ENCODE results near the gene PLA2G12A.

Gene PLA2G12A

DNA sequence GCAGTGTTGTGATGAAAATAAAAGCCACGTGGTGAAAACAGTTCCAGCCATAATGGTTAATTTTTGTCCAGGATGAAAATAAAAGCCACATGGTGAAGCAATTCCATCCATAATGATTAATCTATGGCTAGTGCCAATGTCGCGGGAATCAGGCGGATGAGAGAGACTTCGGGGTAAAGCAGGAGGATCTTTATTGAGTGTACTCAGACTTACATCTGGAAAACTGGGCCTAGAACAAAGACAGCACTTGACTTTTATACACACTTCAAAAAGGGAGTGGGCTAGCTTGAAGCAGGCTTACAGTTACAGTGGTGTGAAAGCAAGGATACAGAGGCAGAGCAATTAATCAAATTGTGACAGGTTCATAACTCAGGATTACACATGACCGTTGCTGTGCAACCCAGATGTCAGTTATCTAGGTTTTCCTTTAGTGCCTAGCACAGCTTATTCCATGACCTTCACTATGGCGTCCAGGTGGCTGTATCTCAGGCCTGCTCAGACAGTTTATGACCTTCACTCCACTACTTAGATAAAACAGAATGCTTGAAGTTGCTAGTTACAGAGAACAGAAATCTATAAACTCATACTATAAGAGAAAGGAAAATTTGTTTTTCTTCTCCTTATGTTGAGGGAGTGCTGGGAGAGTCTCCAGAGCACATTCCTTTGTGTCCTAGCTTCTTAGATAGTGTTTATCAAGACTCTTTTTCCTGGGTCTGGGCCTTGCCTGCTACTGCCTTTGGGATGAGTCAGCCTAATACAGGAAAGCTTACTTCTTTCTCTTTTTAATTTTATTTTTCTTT, 5.9 kb upstream of the PLA2G12A start:
- H3K36me3 ChIP-seq (replicated peaks; ENCODE audit: insufficient read depth, low read length) = no peaks in the 10 kb centered on the region
- H3K9ac ChIP-seq (ENCODE audit: low read length) = no peak overlapping the region
- no peaks in the 10 kb centered on the region for H3K4me1 ChIP-seq (ENCODE audit: low read length)
- no peak overlapping the region for H2AFZ ChIP-seq (ENCODE audit: low read length)
- TF ChIP-seq EZH2phosphoT487 (IDR thresholded peaks at IDR 0.05; ENCODE audit: low read length) = no peak
- TF ChIP-seq, protein P1, sequence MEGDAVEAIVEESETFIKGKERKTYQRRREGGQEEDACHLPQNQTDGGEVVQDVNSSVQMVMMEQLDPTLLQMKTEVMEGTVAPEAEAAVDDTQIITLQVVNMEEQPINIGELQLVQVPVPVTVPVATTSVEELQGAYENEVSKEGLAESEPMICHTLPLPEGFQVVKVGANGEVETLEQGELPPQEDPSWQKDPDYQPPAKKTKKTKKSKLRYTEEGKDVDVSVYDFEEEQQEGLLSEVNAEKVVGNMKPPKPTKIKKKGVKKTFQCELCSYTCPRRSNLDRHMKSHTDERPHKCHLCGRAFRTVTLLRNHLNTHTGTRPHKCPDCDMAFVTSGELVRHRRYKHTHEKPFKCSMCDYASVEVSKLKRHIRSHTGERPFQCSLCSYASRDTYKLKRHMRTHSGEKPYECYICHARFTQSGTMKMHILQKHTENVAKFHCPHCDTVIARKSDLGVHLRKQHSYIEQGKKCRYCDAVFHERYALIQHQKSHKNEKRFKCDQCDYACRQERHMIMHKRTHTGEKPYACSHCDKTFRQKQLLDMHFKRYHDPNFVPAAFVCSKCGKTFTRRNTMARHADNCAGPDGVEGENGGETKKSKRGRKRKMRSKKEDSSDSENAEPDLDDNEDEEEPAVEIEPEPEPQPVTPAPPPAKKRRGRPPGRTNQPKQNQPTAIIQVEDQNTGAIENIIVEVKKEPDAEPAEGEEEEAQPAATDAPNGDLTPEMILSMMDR (IDR thresholded peaks at IDR 0.05; ENCODE audit: low read length) = no peak
- TF ChIP-seq EZH2 (optimal IDR thresholded peaks at IDR 0.05; ENCODE audit: low read depth, low read length) = no peak
- no peak overlapping the region for H3K27ac ChIP-seq (ENCODE audit: low read length)
- H3F3A ChIP-seq (ENCODE audit: insufficient read depth, low read length) = no peaks in the 10 kb centered on the region
- H3K4me2 ChIP-seq (ENCODE audit: low read depth, low read length) = no peak overlapping the region
- H3K4me3 ChIP-seq (ENCODE audit: low read length) = no peak overlapping the region
- H4K20me1 ChIP-seq (ENCODE audit: insufficient read depth, low read length) = no peaks in the 10 kb centered on the region
- no peaks in the 10 kb centered on the region for H3K9me3 ChIP-seq (replicated peaks; ENCODE audit: insufficient read depth, low read length)
- no peak for DNase-seq
- H3K79me2 ChIP-seq (ENCODE audit: low read length) = no peaks in the 10 kb centered on the region
- no peaks in the 10 kb centered on the region for H3K27me3 ChIP-seq (replicated peaks; ENCODE audit: insufficient read depth, low read length)
- H3K9me2 ChIP-seq (replicated peaks; ENCODE audit: insufficient read depth, low read length) = no peaks in the 10 kb centered on the region

DNA sequence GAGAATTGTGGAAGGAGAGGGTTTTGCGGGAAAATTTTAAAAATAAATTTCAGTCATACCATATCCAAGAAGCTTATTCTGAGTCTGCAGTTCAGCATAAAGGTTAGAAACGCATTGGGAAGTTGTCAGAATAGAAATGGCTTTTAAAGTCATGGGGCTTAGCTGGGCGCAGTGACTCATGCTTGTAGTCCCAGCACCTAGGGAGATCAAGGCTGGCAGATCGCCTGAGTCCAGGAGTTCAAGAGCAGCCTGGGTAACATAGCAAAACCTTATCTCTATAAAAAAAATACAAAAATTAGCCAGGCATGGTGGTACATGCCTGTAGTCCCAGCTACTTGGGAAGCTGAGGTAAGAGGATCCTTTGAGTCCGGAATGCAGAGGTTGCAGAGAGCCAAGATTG, 3.9 kb upstream of the PLA2G12A start:
- H3K4me1 ChIP-seq (ENCODE audit: low read length) = 0 out of 2 replicates have a peak, but pooled peaks cover under 1% of the 10 kb centered on the region
- no peak overlapping the region for H3K27ac ChIP-seq (ENCODE audit: low read length)
- H3F3A ChIP-seq (ENCODE audit: insufficient read depth, low read length) = no peaks in the 10 kb centered on the region
- peaks cover 8% of the 10 kb centered on the region for H3K79me2 ChIP-seq (ENCODE audit: low read length)
- H3K27me3 ChIP-seq (replicated peaks; ENCODE audit: insufficient read depth, low read length) = no peaks in the 10 kb centered on the region
- H3K36me3 ChIP-seq (replicated peaks; ENCODE audit: insufficient read depth, low read length) = no peaks in the 10 kb centered on the region
- no peaks in the 10 kb centered on the region for H3K9me3 ChIP-seq (replicated peaks; ENCODE audit: insufficient read depth, low read length)
- no peak overlapping the region for H3K4me3 ChIP-seq (ENCODE audit: low read length)
- no peak overlapping the region for H3K4me2 ChIP-seq (ENCODE audit: low read depth, low read length)
- H3K9ac ChIP-seq (ENCODE audit: low read length) = no peak overlapping the region
- no peak for DNase-seq
- H3K9me2 ChIP-seq (replicated peaks; ENCODE audit: insufficient read depth, low read length) = no peaks in the 10 kb centered on the region
- no peaks in the 10 kb centered on the region for H4K20me1 ChIP-seq (ENCODE audit: insufficient read depth, low read length)
- TF ChIP-seq EZH2phosphoT487 (IDR thresholded peaks at IDR 0.05; ENCODE audit: low read length) (no peak), EZH2 (optimal IDR thresholded peaks at IDR 0.05; ENCODE audit: low read depth, low read length) (no peak)
- TF ChIP-seq, protein P1 (IDR thresholded peaks at IDR 0.05; ENCODE audit: low read length) = no peak
- no peak overlapping the region for H2AFZ ChIP-seq (ENCODE audit: low read length)

DNA sequence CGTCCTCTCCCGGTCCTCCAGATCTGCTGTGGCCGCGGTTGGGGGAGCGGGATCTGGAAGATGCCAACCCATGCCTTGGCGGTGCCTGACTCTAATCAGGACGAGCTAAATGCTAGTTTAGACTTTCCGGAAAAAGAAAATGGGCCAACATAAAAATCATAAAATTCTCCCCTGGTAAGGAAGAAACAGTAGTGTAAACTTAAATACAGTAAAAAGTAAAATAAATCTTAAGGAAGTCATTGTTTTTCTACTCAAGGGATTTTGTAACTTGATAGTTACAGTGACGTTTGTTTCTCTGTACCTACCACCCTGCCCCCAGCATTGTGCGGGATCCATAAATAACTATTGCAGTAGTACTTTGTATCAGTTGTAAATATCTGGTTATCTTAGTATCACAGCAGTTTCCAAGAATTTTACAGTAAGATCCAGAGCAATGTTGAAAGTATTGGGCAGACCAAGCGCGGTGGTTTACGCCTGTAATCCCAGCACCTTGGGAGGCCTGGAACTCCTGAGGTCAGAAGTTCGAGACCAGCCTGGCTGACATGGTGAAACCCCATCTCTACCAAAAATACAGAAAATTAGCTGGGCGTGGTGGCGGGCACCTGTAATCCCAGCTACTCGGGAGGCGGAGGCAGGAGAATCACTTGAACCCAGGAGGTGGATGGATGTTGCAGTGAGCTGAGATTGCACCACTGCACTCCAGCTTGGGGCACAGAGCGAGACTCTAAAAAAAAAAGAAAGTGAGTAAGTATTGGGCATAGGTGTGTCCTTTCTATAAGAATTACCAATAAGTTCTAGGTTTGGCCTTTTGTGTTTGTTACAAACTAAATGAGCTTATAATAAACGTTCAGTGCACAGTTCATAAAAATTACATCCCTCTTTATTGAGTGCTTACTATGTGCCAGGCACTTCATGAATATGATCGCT, 1.0 kb upstream of the PLA2G12A start:
- Histone ChIP-seq H3K27me3 (replicated peaks; ENCODE audit: insufficient read depth, low read length) (no peaks in the 10 kb centered on the region), H3K9me2 (replicated peaks; ENCODE audit: insufficient read depth, low read length) (no peaks in the 10 kb centered on the region), H2AFZ (ENCODE audit: low read length) (peak overlapping the region; percentile 97), H3K9ac (ENCODE audit: low read length) (peak overlapping the region; percentile 60), H3K27ac (ENCODE audit: low read length) (no peak overlapping the region), H3K9me3 (replicated peaks; ENCODE audit: insufficient read depth, low read length) (no peaks in the 10 kb centered on the region), H4K20me1 (ENCODE audit: insufficient read depth, low read length) (no peaks in the 10 kb centered on the region), H3K4me2 (ENCODE audit: low read depth, low read length) (peak overlapping the region; percentile 80), H3K36me3 (replicated peaks; ENCODE audit: insufficient read depth, low read length) (no peaks in the 10 kb centered on the region), H3F3A (ENCODE audit: insufficient read depth, low read length) (no peaks in the 10 kb centered on the region), H3K79me2 (ENCODE audit: low read length) (peaks cover 34% of the 10 kb centered on the region), H3K4me1 (ENCODE audit: low read length) (peaks cover 10% of the 10 kb centered on the region; the same call in 1 of the 2 replicates), H3K4me3 (ENCODE audit: low read length) (peak overlapping the region; percentile 78)
- DNase-seq = no peak
- TF ChIP-seq, protein P1 (IDR thresholded peaks at IDR 0.05; ENCODE audit: low read length) = no peak
- TF ChIP-seq EZH2 (optimal IDR thresholded peaks at IDR 0.05; ENCODE audit: low read depth, low read length) (no peak), EZH2phosphoT487 (IDR thresholded peaks at IDR 0.05; ENCODE audit: low read length) (no peak)
